GM18951 (cell line): ENCODE data around the gene SH3BP5.

ENCODE experiments used
- POLR2A ChIP-seq: IDR thresholded peaks from 4 replicates; pipeline ENCODE4 v1.6.1; 2011; ENCODE audit warnings: mild to moderate bottlenecking; ENCODE audit not compliant: insufficient read length, insufficient read depth; ENCODE audit errors: extremely low read depth
- in situ Hi-C: fragments of 300-500 bp; cut with MboI; formaldehyde crosslinking; loops from one replicate; pipeline ENCODE4 v1.12.0; 2022; ENCODE audit warnings: low sequenced_read_pairs, mixed read lengths, inconsistent platforms; ENCODE audit not compliant: unreplicated experiment

SH3BP5 gene

DNA sequence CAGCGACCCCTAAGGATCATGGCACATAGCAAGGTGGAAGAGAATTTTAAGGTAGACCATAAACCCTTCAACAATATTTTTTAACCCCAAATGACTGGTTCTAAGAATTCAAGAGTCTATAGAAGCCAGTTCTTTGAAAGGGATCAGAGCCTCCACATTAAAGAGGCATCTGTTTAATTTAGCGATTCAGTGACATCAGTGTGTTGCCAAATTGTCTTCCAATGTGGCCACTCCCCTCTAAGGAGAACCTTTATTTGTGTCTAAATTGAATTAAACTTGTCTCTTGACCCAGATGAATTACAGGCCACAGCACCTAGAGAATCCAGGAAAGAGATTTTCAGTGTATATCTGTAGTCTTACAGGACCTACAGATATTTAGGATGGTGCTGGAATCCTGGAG, 6.6 kb upstream of the SH3BP5 start:
- in situ Hi-C loops = no loop called here
- no peak for TF ChIP-seq POLR2A

DNA sequence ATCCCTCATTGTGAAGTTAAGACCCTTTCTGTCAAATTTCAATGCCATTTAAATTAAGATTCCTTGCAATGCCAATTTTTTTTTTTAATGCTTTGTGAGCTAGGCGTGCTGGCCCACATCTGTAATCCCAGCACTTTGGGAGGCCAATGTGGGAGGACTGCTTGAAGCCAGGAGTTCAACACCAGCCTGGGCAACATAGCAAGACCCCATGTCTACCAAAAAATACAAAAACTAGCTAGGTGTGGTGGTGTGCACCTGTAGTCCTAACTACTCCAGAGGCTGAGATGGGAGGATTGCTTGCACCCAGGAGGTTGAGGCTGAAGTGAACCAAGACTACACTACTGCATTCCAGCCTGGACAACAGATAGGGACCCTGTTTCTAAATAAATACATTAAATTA, 5.6 kb upstream of the SH3BP5 start:
- in situ Hi-C loops = no loop called here

DNA sequence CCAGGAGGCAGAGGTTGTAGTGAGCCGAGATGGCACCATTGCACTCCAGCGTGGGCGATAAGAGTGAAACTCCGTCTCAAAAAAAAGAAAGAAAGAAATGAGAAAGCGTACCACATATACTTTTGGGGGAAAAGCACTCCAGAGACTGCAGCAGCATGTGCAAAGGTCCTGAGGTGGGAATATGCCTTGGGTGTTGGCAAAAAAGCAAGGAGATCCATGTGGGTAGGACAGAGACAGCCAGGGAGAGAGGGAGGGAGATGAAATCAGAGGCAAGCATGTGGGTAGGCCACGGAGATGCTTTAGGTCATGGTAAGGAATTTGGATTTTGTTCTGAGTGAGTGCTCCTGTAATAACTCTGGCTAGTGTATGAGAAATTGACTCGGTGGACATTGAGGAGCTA, 3.7 kb upstream of the SH3BP5 start:
- no peak for TF ChIP-seq POLR2A
- in situ Hi-C loops = no loop called here

More for the DNA sequence above, 5.6 kb upstream of the SH3BP5 start:
- TF ChIP-seq POLR2A = no peak

DNA sequence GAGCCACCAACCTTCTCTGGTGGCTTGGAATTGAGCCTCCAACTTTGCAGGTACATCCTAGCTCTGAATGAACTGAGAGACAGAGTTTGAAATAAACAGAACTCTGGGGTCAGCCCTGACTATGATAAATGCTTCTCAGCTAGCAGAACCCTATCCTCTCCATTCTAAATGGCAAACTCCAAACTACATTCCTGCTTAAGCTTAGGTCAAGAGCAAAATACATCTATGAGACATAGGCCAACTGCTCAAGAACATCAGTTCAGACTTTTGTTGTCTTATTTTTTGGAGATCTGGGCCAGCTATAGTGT, 1.5 kb upstream of the SH3BP5 start:
- no peak for TF ChIP-seq POLR2A
- in situ Hi-C loops = no loop called here

DNA sequence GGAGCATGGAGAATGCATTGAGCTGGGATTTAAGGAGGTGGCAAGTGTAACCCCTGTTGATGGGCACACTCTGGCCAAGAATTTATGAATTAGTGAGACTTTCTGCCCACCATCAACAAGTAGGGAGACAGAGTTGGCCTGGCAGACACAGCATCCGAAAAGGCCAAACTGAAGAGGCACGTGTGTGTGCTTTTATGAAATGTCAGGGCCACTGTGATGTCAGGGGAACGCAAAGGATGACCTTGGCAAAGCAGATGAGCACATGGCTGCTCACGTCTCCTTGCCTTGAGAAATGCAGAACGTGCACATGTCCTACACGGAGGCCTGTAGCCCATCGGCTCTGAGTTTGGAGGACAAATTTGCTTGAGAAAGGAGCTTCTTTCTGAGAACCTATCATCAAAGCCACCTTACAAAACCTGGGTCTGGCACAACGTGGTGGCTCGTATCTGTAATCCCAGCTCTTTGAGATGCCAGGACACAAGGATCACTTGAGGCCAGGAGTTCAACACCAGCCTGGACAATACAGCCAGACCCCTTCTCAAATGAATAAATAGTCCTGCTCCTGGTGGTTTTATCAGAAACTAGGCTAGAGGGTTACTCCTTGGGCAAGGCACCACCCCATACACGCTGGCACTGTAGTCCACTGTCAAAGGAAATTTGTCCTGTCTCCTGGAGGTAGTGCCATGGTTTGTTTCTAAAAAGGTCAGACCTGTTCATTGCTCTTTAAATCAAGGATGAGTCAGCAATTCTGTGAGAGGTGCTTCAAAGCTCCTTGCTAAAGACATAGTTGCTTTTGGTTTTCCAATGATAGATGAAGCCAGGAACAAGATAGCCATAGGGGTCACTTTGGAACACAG, 941 bp upstream of the SH3BP5 start:
- no peak for TF ChIP-seq POLR2A
- in situ Hi-C loops = no loop called here

DNA sequence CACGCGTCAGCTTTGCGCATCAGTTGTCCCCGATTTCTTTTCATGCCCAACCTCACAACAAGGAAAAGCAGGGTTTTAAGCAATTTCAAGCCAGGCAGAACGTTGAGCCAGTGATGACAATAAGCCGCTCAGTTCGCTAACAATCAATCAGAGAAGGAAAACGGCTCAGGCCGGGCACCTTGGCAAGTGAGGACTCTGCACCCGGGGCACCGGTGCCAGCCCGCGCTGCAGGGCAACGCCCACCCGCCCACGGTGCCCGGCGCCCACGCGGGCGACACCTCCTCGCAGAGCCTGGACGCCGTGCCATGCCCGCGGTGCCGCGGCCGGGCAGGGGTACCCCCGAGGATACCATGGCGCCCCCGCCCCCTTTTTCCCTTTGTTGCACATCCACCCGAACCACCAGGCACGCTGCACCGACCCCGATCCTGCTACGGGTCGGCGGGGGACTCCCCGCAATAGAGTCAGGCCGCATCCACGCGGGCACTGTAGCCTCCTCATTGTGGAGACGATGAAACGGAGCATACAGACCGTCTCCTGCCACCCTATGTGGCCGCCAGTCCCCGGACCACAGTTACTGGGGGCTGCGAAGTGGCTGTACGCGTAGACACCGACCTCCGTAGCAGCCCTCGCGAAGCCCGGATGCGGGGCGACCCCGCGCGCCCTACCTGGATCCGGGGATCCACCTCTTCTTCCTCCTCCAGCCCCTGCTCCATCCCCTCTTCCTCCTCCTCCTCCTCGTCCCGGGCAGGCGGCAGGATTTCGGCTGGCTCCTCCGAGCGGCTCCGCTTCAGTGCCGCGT, 581 bp downstream of the SH3BP5 start:
- TF ChIP-seq POLR2A = no peak
- in situ Hi-C loops = no loop called here

DNA sequence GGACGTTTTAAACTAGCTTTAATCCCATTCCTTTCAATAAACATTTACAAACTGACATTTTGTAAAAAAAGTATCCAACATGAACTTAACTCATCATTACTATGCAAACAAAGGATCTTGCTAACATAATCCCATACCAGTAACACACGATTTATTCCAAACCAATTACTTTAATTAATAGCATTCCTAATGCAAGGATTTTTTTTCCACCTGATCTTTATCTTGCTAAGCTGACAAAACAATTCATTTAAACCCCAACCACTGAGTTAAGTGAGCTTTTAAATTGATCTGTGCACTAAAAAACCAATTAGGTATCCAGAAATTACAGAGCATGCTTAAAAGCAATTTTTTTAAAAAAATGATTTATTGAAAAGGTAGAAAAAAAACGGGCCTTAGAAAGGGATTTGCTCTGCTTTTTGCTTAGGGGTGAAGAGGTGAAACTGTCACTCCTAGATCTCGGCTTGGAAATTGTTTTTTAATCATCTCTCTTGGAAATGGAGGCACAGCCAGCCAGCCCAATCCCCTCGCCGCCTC, 1.2 kb downstream of the SH3BP5 start:
- in situ Hi-C loops = no loop called here

DNA sequence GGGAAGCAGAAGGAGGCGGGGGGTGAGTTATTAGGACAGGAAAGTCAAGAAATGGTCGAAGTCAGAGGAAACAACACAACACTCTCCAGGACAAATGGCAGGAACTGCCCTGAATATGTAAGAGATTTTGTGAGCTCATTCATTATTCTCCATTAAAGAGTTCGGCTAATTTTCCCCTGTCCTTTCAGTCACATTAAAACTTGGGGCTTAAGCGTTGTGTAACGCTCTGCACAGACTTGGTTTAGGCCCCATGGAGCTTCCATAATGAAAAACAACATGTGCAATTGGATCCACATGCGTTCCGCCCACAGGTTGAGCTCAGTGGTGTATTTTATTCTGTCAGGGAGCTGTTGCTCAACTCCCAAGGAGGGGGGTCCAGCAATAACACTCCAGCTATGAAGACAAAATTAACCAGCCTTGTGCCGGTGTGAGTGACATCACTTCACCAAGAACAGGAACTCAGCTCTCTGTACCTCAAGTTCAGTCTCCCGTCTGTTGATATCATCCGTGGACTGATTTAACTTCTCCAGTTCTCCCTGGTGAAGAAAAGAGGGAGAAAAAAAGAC, 2.3 kb downstream of the SH3BP5 start:
- TF ChIP-seq POLR2A = no peak
- in situ Hi-C loops = no loop called here

More for the DNA sequence above, 1.2 kb downstream of the SH3BP5 start:
- TF ChIP-seq POLR2A = no peak

DNA sequence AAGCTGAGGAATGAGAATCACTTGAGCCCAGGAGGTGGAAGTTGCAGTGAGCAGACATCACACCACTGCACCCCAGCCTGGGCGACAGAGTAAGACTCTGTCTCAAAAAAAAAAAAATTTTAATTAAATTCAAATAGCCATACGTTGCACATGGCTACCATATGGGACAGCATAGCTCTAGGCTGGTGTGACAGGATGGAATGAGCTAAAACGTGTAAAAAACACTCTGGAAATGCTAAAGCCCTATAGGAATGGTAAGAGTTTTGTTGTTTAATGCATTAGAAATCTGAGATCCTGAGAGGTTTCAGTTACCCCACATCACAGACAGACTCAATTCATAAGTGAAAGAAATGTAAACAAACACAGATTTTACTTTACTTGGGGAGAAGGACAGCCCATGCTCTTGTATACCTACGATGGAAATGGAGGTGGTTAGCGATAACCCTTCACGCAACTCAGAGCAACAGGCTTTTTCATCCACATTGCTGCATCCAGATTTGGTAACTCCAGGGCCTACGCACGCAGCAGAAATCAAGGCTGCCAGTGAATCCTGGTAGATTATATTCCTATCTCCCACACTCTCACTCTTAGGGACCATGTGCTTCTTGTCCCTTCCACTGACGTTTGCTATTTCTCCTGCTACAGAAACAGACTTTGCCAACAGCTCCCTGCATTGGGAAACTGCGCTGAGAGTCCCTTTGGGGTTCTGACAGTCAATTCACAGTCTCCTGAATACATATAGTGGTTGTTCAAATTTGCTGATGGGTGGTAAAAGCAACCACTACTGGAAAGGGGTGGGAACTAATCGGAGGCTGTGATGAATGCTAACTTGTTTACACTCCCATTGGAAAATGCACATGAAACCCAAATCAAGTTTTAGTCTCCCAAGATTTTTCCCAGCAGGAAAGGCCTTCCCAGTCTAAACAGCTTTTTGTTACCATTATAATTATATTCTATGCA, 3.1 kb downstream of the SH3BP5 start:
- no peak for TF ChIP-seq POLR2A
- in situ Hi-C loops = no loop called here

DNA sequence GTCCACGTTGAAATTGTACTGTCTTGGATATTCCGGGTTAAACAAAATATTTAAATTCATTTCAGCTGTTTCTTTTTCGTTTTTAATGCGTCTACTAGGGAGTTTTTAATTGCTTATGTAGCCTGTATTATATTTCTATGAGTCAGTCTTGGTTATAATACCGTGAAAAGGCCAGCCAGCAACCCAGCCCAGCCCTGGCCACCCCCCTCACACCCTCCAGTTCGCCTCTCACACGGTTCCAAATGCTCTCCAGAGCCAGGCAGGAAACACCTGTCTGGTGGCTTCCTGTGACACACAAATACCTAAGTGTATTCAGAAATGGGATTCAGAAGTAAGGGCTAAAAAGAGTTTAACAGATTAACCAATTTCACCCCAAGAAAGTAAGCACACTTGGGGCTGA, 4.4 kb downstream of the SH3BP5 start:
- TF ChIP-seq POLR2A = no peak
- in situ Hi-C loops = no loop called here

DNA sequence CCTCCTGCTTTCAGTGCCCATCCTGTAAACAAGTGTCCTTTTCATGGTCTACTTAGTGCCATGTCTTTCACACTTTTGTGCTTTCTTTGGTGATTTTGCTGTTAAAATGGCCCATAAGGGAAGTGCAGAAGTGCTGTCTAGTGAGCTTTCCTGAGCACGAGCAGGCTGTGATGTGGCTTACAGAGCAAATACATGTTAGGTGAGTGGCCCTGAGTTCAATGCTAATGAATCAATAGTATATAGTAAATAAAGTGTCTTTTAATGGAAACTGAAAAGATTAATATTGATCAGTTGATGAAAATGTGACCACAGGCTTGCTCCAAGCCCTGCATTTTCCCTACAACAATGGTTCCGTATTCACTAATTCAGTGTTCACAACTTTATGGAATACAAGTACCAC, 5.7 kb downstream of the SH3BP5 start:
- in situ Hi-C loops = no loop called here
- no peak for TF ChIP-seq POLR2A

DNA sequence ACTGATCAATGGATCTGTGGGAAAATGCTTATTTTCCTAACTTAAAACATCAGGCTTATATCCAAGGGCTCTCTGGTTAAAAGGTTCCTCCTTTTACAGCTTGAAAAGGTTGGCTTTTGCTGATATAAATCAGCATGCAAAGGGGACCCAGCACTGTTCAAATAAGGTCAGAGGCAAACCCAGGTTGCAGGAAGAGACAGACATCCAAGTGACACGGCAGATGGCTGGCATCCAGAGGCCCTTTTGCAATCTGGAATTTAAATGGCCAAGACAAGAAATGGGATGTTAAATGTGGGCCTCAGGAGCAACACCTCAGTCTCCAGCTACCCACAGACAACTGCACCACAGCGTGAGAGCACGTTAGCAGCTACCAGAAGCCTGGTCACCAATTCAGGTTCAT, 6.3 kb downstream of the SH3BP5 start:
- no peak for TF ChIP-seq POLR2A
- in situ Hi-C loops = no loop called here
